ENCODE measurements around the gene BCL3.

GRCh38 chr19:44705502-44706010 lies 43.0 kb upstream of the BCL3 start:
- TF ChIP-seq EZH2 (IDR thresholded peaks at IDR 0.05; ENCODE audit: low read length) (no peak), CTCF (optimal IDR thresholded peaks at IDR 0.05 in 1 of 3, IDR thresholded peaks at IDR 0.05 in 1 of 3, conservative IDR thresholded peaks at IDR 0.05 in 1 of 3; ENCODE audit: extremely low read depth in 1 of 3, insufficient read depth in 2 of 3, low read length in 3 of 3) (no peak)
